T-helper 22 cell (primary cell): ENCODE data around the gene USP22.
"Not testable (repeated sequence)": the region's sequence is repeated elsewhere in the genome, so short reads cannot be mapped to it uniquely, and the experiment has no call there.

Experiments used
- DNase-seq: peaks from one replicate; pipeline ENCODE4 v3.0.0-alpha.2; 2020; ENCODE audit warnings: low read depth

USP22 gene

GRCh38 chr17:20987511-20987910 is 55.3 kb downstream of the USP22 start:
- no peak for DNase-seq

- no peak for DNase-seq
These were observed 55.9 kb downstream of the USP22 start for GRCh38 chr17:20986767-20987510.

GRCh38 chr17:20983359-20983637 is 59.5 kb downstream of the USP22 start:
- DNase-seq, result no peak

GRCh38 chr17:20982589-20983358 is 60.0 kb downstream of the USP22 start:
- no peak for DNase-seq

- DNase-seq, result no peak
These were observed 61.5 kb downstream of the USP22 start for GRCh38 chr17:20981046-20981920.

- no peak for DNase-seq
These were observed 63.1 kb downstream of the USP22 start for GRCh38 chr17:20979792-20980083.

GRCh38 chr17:20979007-20979791 is 63.6 kb downstream of the USP22 start:
- DNase-seq, result not testable (repeated sequence)

GRCh38 chr17:20977609-20978253 is 65.1 kb downstream of the USP22 start:
- not testable (repeated sequence) for DNase-seq

GRCh38 chr17:20975566-20975965 is 67.2 kb downstream of the USP22 start:
- no peak for DNase-seq

GRCh38 chr17:20970329-20970728 is 72.5 kb downstream of the USP22 start:
- no peak for DNase-seq

GRCh38 chr17:20968913-20969616 is 73.7 kb downstream of the USP22 start:
- no peak for DNase-seq

GRCh38 chr17:20967776-20968175 is 75.0 kb downstream of the USP22 start:
- no peak for DNase-seq

- DNase-seq, result no peak
These were observed 75.9 kb downstream of the USP22 start for GRCh38 chr17:20966870-20967269.

GRCh38 chr17:20965492-20965891 is 77.3 kb downstream of the USP22 start:
- no peak for DNase-seq

GRCh38 chr17:20961586-20961985 is 81.2 kb downstream of the USP22 start:
- DNase-seq, result no peak

GRCh38 chr17:20960871-20961270 is 81.9 kb downstream of the USP22 start:
- DNase-seq, result no peak

- DNase-seq, result no peak
These were observed 87.1 kb downstream of the USP22 start for GRCh38 chr17:20955427-20956323.

- no peak for DNase-seq
These were observed 88.0 kb downstream of the USP22 start for GRCh38 chr17:20954794-20955193.

- no peak for DNase-seq
These were observed 90.6 kb downstream of the USP22 start for GRCh38 chr17:20952183-20952582.
